GM21619 (cell line): ENCODE results near the gene SRGAP2C.
A peak's percentile ranks its signal among the peaks of the same experiment; 100 is the strongest.
"Not testable (repeated sequence)": the region's sequence is repeated elsewhere in the genome, so short reads cannot be mapped to it uniquely, and the experiment has no call there.

Experiments
- ATAC-seq: cut with Tn5 transposase; IDR thresholded peaks from one replicate; pipeline ENCODE4 v1.9.1; 2021; ENCODE audit not compliant: unreplicated experiment

SRGAP2C gene

GRCh38 chr1:121226295-121226904, 41.6 kb downstream of the SRGAP2C start:
- not testable (repeated sequence) for ATAC-seq

- not testable (repeated sequence) for ATAC-seq
Measured at GRCh38 chr1:121226925-121227324, 42.1 kb downstream of the SRGAP2C start.

GRCh38 chr1:121227544-121228330, 43.0 kb downstream of the SRGAP2C start:
- not testable (repeated sequence) for ATAC-seq

- not testable (repeated sequence) for ATAC-seq
Measured at GRCh38 chr1:121230636-121231035, 45.9 kb downstream of the SRGAP2C start.

GRCh38 chr1:121232445-121233125, 47.8 kb downstream of the SRGAP2C start:
- peak; percentile 77 for ATAC-seq

- ATAC-seq = not testable (repeated sequence)
Measured at GRCh38 chr1:121234090-121234759, 49.5 kb downstream of the SRGAP2C start.

GRCh38 chr1:121238384-121238783, 53.6 kb downstream of the SRGAP2C start:
- peak; percentile 86 for ATAC-seq

- ATAC-seq = not testable (repeated sequence)
Measured at GRCh38 chr1:121243913-121244312, 59.1 kb downstream of the SRGAP2C start.

- not testable (repeated sequence) for ATAC-seq
Measured at GRCh38 chr1:121246399-121246798, 61.6 kb downstream of the SRGAP2C start.

GRCh38 chr1:121252656-121253055, 67.9 kb downstream of the SRGAP2C start:
- ATAC-seq = not testable (repeated sequence)

- ATAC-seq = not testable (repeated sequence)
Measured at GRCh38 chr1:121254618-121255017, 69.8 kb downstream of the SRGAP2C start.

GRCh38 chr1:121257632-121258031, 72.9 kb downstream of the SRGAP2C start:
- not testable (repeated sequence) for ATAC-seq

GRCh38 chr1:121258134-121258533, 73.4 kb downstream of the SRGAP2C start:
- not testable (repeated sequence) for ATAC-seq

GRCh38 chr1:121260205-121260604, 75.4 kb downstream of the SRGAP2C start:
- ATAC-seq = not testable (repeated sequence)

- ATAC-seq = not testable (repeated sequence)
Measured at GRCh38 chr1:121262163-121262562, 77.4 kb downstream of the SRGAP2C start.

GRCh38 chr1:121263789-121264244, 79.0 kb downstream of the SRGAP2C start:
- peak; percentile 66 for ATAC-seq

- not testable (repeated sequence) for ATAC-seq
Measured at GRCh38 chr1:121267072-121267471, 82.3 kb downstream of the SRGAP2C start.

GRCh38 chr1:121269309-121269708, 84.5 kb downstream of the SRGAP2C start:
- ATAC-seq = not testable (repeated sequence)

- ATAC-seq = peak; percentile 36
Measured at GRCh38 chr1:121269973-121270372, 85.2 kb downstream of the SRGAP2C start.

GRCh38 chr1:121271143-121271715, 86.5 kb downstream of the SRGAP2C start:
- not testable (repeated sequence) for ATAC-seq

GRCh38 chr1:121275435-121275834, 90.7 kb downstream of the SRGAP2C start:
- ATAC-seq = not testable (repeated sequence)
